HG02759 (cell line): ENCODE measurements around the gene SPARC.
"Not testable (repeated sequence)": the region's sequence is repeated elsewhere in the genome, so short reads cannot be mapped to it uniquely, and the experiment has no call there.

ENCODE experiments used
- ATAC-seq: cut with Tn5 transposase; IDR thresholded peaks from one replicate; pipeline ENCODE4 v1.9.1; 2021; ENCODE audit warnings: mild to moderate bottlenecking, moderate library complexity; ENCODE audit not compliant: unreplicated experiment

SPARC gene

GRCh38 chr5:151686674-151687407 lies at the start of gene SPARC:
Gene SPARC, minus strand, starts transcription at chr5:151686915. Its CDS starts 10,727 bp downstream, at chr5:151676188.
- peak; percentile 75 for ATAC-seq

GRCh38 chr5:151735646-151736045 lies 48.9 kb upstream of the SPARC start:
- no peak for ATAC-seq

GRCh38 chr5:151734064-151734408 lies 47.3 kb upstream of the SPARC start:
- no peak for ATAC-seq

GRCh38 chr5:151733358-151734063 lies 46.8 kb upstream of the SPARC start:
- no peak for ATAC-seq

GRCh38 chr5:151730381-151730780 lies 43.7 kb upstream of the SPARC start:
- ATAC-seq: no peak

- not testable (repeated sequence) for ATAC-seq
Measured at GRCh38 chr5:151729597-151729996, 42.9 kb upstream of the SPARC start.

- no peak for ATAC-seq
Measured at GRCh38 chr5:151724360-151724759, 37.6 kb upstream of the SPARC start.

GRCh38 chr5:151722546-151722945 lies 35.8 kb upstream of the SPARC start:
- ATAC-seq: no peak

- peak; percentile 24 for ATAC-seq
Measured at GRCh38 chr5:151721812-151722391, 35.2 kb upstream of the SPARC start.

- ATAC-seq: peak; percentile 92
Measured at GRCh38 chr5:151721087-151721646, 34.5 kb upstream of the SPARC start.

GRCh38 chr5:151720215-151720614 lies 33.5 kb upstream of the SPARC start:
- ATAC-seq: no peak

- no peak for ATAC-seq
Measured at GRCh38 chr5:151719228-151720000, 32.7 kb upstream of the SPARC start.

- no peak for ATAC-seq
Measured at GRCh38 chr5:151718646-151719045, 31.9 kb upstream of the SPARC start.

- ATAC-seq: no peak
Measured at GRCh38 chr5:151718153-151718552, 31.4 kb upstream of the SPARC start.

GRCh38 chr5:151717416-151717815 lies 30.7 kb upstream of the SPARC start:
- no peak for ATAC-seq

- ATAC-seq: no peak
Measured at GRCh38 chr5:151709109-151709735, 22.5 kb upstream of the SPARC start.

- ATAC-seq: no peak
Measured at GRCh38 chr5:151708126-151708525, 21.4 kb upstream of the SPARC start.

- no peak for ATAC-seq
Measured at GRCh38 chr5:151707567-151707966, 20.9 kb upstream of the SPARC start.

- ATAC-seq: no peak
Measured at GRCh38 chr5:151706906-151707305, 20.2 kb upstream of the SPARC start.

GRCh38 chr5:151703780-151704179 lies 17.1 kb upstream of the SPARC start:
- no peak for ATAC-seq

- ATAC-seq: peak; percentile 96
Measured at GRCh38 chr5:151703227-151703626, 16.5 kb upstream of the SPARC start.
